ENCODE data around the gene CBLN3.
"Not testable (repeated sequence)": the region's sequence is repeated elsewhere in the genome, so short reads cannot be mapped to it uniquely, and the experiment has no call there.

- not testable (repeated sequence) for TF ChIP-seq CTCF (conservative IDR thresholded peaks at IDR 0.05; ENCODE audit: low read depth, low read length); POLR2A (IDR thresholded peaks at IDR 0.05; ENCODE audit: low read depth, low read length); MAFK (IDR thresholded peaks at IDR 0.05; ENCODE audit: low read depth, low read length); BHLHE40 (IDR thresholded peaks at IDR 0.05; ENCODE audit: low read depth, low read length); MXI1 (IDR thresholded peaks at IDR 0.05; ENCODE audit: borderline replicate concordance, low read depth, low read length); CEBPB (IDR thresholded peaks at IDR 0.05; ENCODE audit: low read depth, low read length); MAZ (IDR thresholded peaks at IDR 0.05; ENCODE audit: borderline replicate concordance, low read depth, low read length); RCOR1 (IDR thresholded peaks at IDR 0.05; ENCODE audit: insufficient replicate concordance, low read length); SMC3 (IDR thresholded peaks at IDR 0.05; ENCODE audit: low read depth, low read length); RFX5 (IDR thresholded peaks at IDR 0.05; ENCODE audit: low read depth, low read length); RAD21 (IDR thresholded peaks at IDR 0.05; ENCODE audit: low read length); ELK1 (IDR thresholded peaks at IDR 0.05; ENCODE audit: borderline replicate concordance, low read depth, low read length)
Measured at GRCh38 chr14:24470450-24470849, 41.0 kb upstream of the CBLN3 start.

All from IMR-90 (cell line).